Inflammatory macrophage treated with lipopolysaccharide for 4 hours (primary cell): ENCODE results near the gene GOLGA8S.
"Not testable (repeated sequence)": the region's sequence is repeated elsewhere in the genome, so short reads cannot be mapped to it uniquely, and the experiment has no call there.

Experiments used
- DNase-seq: peaks from one replicate; pipeline ENCODE4 v3.0.0-alpha.2; 2020

GOLGA8S gene, protein sequence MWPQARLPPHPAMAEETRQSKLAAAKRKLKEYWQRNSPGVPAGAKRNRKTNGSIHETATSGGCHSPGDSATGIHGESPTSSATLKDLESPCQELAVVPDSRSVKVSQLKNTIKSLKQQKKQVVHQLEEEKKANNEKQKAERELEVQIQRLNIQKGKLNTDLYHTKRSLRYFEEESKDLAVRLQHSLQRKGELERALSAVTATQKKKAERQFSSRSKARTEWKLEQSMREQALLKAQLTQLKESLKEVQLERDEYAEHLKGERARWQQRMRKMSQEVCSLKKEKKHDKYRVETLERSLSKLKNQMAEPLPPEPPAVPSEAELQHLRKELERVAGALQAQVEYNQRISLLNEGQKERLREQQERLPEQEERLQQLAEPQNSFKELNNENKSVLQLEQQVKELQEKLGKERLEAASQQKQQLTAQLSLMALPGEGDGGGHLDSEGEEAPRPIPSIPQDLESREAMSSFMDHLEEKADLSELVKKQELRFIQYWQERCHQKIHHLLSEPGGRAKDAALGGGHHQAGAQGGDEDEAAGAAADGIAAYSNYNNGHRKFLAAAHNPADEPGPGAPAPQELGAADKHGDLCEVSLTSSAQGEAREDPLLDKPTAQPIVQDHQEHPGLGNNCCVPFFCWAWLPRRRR

GRCh38 chr15:23354448-23354847 lies at the start of gene GOLGA8S:
GOLGA8S (plus strand) TSS chr15:23354748; CDS start chr15:23354810, 62 bp downstream.
- DNase-seq, result not testable (repeated sequence)

- DNase-seq, result not testable (repeated sequence)
Observed at GRCh38 chr15:23304805-23305204, 49.7 kb upstream of the GOLGA8S start.

DNA sequence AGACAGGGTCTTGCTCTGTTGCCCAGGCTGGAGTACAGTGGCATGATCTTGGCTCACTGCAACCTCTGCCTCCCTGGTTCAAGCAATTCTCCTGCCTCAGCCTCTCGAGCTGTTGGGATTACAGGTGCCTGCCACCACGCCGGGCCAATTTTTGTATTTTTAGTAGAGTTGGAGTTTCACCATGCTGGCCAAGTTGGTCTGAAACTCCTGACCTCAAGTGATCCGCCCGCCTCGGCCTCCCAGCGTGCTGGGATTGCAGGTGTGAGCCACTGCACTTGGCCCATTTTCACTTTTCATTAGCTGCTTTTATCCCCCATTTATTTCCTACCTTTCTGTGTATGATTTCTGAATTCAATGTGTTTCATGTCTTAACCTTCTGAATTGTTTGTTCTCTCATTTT lies 48.6 kb upstream of the GOLGA8S start:
- not testable (repeated sequence) for DNase-seq

GRCh38 chr15:23311233-23311632 lies 43.3 kb upstream of the GOLGA8S start:
- DNase-seq, result not testable (repeated sequence)

DNA sequence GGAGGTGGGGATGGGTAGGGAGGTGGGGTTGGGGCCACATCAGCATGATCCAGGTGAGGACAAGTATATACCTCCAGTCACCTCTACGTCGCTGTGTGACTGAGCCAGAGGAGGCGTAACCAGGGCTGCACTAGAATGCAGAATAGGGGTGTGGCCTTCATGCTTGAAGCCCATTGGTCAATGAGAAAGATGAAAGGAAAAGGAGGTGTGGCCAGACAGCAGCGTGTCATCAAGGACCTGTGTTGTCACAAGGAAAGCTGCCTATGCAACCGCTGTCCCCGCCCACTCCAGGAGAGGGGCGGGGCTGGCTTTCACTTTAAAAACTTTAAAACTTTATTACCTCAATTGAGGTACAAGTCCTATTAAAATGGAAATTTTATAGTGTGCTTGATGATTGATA lies 20.5 kb upstream of the GOLGA8S start, which contains the start of gene GOLGA6L26:
TSS of gene GOLGA6L26 (minus strand) at position 101 of the 400 bp plus-strand sequence. CDS start at position 40, 61 bp downstream.
- not testable (repeated sequence) for DNase-seq

DNA sequence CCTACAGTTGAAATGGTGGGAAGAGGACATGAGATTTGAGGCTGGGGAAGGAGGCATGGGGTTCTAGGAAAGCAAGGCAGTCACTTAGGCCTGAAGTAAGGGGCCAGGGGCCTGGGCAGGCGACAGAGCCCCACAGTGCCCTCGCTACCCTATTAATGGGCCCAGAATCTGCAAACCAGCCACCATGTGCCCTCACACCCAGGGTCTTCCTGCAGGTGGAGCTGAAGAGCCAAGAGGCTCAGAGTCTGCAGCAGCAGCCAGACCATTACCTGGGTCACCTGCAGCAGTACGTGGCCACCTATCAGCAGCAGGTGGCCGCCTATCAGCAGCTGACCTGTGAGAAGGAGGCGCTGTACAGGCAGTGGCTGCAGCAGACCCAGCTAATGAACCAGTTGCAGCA lies 8.1 kb downstream of the GOLGA8S start:
- DNase-seq, result not testable (repeated sequence)

DNA sequence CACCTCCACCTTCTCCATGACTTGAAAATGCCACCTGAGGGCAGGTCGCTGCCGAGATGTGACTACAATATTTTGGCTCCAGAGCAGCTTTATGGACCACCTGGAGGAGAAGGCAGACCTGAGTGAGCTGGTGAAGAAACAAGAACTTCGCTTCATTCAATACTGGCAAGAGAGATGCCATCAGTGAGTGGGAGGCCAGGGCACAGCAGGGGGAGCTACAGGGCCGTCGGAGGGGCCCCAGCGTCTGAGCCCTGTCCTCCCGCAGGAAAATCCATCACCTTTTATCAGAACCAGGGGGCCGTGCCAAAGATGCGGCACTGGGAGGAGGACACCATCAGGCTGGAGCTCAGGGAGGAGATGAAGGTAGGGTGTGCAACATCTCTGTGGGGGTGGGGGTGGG lies 9.7 kb downstream of the GOLGA8S start:
- DNase-seq, result not testable (repeated sequence)

DNA sequence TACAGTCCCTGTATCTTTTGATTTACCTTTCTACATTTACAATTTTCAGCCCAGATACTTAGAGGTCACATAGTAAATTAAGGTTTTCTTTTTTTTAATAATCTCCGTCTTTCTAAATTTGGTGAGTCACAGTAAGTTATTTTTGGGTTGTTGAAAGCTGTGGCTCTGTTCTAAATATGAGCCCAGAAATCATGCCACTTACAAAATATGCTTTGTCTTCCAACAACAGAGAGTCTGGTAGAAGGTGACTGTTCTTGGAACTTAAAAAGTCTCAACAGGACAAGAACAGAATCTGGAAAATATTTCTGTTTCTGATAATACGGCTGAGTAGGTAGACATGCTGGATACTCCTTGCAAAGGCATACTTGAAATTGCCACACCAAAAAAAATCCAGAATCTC lies 16.0 kb downstream of the GOLGA8S start:
- DNase-seq, result no peak

GRCh38 chr15:23371134-23371533 lies 16.6 kb downstream of the GOLGA8S start:
- DNase-seq, result not testable (repeated sequence)

- not testable (repeated sequence) for DNase-seq
Observed at GRCh38 chr15:23371868-23372267, 17.3 kb downstream of the GOLGA8S start.

DNA sequence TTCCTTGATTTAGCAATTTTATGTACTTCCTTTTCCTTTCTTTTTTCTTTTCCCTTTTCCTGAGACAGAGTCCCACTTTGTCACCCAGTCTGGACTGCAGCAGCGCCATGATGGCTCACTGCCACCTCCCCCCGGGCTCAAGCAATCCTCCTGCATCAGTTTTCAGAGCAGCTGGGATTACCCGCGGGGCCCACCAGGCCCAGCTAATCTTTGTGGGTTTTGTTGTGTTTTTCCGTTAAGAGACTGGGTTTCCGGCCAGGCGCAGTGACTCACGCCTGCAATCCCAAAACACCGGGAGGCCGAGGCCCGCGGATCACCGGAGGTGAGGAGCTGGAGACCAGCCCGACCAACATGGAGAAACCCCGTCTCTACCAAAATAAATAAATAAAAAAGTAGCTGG lies 17.7 kb downstream of the GOLGA8S start:
- DNase-seq, result no peak

DNA sequence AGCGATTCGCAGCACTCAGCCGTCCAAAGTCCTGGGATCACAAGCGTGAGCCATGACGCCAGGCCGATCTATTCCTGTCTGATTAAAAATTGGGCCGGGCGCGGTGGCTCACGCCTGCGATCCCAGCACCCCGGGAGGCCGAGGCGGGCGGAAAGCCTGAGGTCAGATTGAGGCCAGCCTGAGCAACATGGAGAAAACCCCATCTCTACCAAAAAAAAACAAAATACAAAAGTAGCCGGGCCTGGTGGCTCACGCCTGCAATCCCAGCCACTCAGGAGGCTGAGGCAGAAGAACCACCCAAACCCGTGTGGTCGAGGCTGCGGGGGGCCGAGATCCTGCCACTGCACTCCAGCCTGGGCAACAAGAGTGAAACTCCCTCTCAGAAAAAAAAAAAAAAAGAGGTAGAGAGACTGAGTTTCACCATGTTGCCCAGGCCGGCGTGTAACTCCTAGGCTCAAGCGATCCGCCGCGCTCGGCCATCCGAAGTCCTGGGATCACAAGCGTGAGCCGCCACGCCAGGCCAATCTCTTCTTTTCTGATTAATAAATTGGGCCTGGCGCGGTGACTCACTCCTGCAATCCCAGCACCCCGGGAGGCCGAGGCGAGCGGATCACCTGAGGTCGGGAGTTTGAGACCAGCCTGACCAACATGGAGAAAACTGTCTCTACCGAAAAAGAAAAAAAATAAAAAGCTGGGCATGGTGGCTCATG lies 18.5 kb downstream of the GOLGA8S start:
- DNase-seq, result not testable (repeated sequence)

DNA sequence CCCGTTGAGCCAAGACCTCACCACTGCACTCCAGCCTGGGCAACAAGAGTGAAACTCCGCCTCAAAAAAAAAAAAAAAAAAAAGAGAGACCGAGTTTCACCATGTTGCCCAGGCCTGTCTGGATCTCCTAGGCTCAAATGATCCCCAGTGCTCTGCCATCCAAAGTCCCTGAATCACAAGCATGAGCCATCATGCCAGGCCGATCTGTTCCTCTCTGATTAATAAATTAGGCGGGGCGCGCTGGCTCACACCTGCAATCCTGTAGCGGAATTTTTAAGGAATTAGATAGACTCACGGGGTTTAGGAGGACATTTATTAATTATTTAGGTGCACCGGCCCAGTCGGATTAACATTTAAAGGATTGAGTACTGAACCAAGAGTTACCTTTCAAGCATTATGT lies 19.7 kb downstream of the GOLGA8S start:
- not testable (repeated sequence) for DNase-seq

DNA sequence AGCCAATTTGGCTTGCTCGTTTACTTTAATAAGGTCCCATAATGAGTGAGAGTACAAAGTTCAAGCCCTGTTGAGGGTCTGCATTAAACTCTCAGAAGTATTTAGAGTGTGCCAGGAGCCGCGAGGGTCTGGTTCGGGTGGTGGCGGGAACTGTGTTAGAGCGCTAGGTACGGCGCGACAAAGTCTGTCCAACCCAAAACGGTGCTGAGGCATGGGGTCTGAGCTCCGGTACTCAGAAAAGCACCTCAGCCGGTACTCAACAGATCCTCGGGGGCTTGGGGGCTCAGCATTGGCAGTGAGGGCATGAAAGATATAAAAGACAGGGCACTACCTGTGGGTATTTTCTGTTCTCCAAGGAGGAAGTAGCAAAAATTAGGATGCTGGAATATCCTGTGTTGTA lies 24.4 kb downstream of the GOLGA8S start:
- DNase-seq, result not testable (repeated sequence)

DNA sequence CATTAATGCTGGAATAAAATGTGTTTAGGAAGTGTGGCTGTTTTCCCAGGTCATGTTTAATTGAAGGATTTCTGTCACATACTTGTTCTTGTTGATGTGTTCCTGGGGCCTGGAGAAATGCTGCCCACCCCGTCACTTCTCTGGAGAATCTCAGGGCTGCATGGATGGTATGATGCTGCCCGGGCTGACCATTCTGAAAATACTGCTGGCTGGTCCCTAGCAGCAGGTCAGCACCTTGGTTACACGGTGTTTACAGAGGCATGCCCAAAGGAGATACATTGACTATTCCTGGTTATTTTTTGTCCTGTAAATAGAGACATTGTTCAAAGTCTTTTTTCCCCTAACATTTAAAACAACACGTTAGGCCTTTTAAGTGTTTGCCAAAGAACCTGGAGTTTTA lies 26.2 kb downstream of the GOLGA8S start:
- not testable (repeated sequence) for DNase-seq

DNA sequence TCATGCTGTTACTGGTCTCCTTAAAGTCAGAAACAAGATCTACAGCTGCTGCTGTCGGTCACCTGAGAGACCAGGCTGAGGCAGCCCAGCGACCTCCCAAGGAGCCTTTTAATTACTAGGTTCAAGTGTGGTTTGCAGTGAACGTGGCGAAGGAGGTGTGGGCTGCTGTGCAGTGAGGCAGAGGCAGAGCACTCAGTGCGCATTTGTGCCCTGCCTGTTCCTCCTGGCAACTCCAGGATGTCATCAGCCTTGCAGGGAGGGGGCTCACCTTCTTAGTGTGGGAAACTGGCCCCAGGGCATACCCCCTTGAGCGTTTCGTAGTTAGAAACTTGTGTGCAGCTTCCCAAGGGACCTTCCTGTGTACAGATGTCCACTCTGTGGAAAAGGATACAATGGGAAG lies 26.6 kb downstream of the GOLGA8S start:
- not testable (repeated sequence) for DNase-seq

DNA sequence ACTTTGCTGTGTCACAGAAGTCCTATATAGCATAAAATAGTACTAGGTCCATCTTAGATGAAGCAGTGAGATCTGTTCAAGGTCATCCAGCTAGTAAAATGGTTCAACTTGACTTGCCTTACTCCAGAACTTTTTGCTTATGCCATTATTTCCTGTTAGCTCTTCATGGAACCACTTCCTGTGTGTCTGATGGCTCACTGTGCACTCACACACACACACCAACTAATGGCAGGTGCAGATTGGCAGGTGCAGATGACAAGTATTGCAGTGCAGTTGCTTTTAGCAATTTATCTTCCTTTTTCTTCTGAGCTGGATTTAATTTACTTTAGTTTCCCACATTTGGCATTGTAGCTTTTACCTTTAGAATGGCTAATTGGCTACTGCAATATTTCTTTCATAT lies 29.8 kb downstream of the GOLGA8S start:
- DNase-seq, result no peak

GRCh38 chr15:23385886-23386430 lies 31.4 kb downstream of the GOLGA8S start:
- no peak for DNase-seq

DNA sequence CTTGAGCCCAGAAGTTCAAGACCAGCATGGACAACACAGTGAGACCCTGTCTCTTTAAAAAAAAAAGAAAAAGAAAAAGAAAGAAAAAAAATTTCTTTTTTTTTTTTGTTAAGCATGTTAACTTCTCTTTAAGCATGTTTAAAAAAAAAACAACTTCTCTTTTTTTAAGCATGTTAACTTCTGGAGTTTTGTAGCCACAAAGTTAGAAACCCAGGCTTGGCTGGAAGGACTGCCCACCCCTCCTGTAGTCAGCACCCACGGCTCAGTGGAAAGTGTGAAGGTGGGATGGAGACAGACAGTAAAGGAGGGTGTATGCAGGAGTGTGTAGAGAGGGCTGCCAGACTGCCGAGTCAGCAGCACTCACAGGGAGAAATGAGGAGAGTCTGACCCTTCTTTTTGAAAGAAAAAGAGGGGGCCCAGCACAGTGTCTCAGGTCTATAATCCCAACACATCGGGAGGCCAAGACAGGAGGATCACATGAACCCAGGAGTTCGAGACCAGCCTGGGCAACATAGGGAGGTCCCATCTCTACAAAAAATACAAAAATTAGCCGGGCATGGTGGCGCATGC lies 33.2 kb downstream of the GOLGA8S start:
- no peak for DNase-seq

GRCh38 chr15:23395030-23395692 lies 40.6 kb downstream of the GOLGA8S start:
- no peak for DNase-seq

GRCh38 chr15:23395832-23396231 lies 41.3 kb downstream of the GOLGA8S start:
- no peak for DNase-seq

GRCh38 chr15:23397779-23398178 lies 43.2 kb downstream of the GOLGA8S start:
- DNase-seq, result no peak
